Measurements from ENCODE around the gene GMEB1. TPM values are rescaled to one million over a fixed set of nuclear protein-coding genes. Genes with fewer than 3 reads are reported as not detected.
"Not testable (repeated sequence)": the region's sequence is repeated elsewhere in the genome, so short reads cannot be mapped to it uniquely, and the experiment has no call there.

GMEB1 gene, protein sequence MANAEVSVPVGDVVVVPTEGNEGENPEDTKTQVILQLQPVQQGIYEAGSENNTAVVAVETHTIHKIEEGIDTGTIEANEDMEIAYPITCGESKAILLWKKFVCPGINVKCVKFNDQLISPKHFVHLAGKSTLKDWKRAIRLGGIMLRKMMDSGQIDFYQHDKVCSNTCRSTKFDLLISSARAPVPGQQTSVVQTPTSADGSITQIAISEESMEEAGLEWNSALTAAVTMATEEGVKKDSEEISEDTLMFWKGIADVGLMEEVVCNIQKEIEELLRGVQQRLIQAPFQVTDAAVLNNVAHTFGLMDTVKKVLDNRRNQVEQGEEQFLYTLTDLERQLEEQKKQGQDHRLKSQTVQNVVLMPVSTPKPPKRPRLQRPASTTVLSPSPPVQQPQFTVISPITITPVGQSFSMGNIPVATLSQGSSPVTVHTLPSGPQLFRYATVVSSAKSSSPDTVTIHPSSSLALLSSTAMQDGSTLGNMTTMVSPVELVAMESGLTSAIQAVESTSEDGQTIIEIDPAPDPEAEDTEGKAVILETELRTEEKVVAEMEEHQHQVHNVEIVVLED
- 10 to 100 TPM in 1 of 2 donors, 1 to 10 TPM in 1; 8.7 to 10.6 TPM for total RNA-seq
- long read RNA-seq, donor 1, full-length matches to known transcripts, result 1 of 3 reads
- long read RNA-seq, donor 1, partial matches to known transcripts, result 1 of 3 reads
- long read RNA-seq, donor 1, other reads (novel, unspliced or antisense), result 1 of 3 reads
- long read RNA-seq, donor 2, full-length matches to known transcripts, result 37 of 44 reads
- long read RNA-seq, donor 2, partial matches to known transcripts, result 4 of 44 reads
- long read RNA-seq, donor 2, other reads (novel, unspliced or antisense), result 3 of 44 reads

GRCh38 chr1:28668191-28668955, at the start of gene GMEB1:
Gene GMEB1, plus strand, starts transcription at chr1:28668784. Its CDS starts 14,829 bp downstream, at chr1:28683613.
- DNase-seq (ENCODE audit: low spot score), result peak; percentile 95
- intact Hi-C loops (cut with DNase I), result no loop called here

- no peak for DNase-seq (ENCODE audit: low spot score)
- intact Hi-C loops (cut with DNase I), result no loop called here
These were observed 36.9 kb upstream of the GMEB1 start for GRCh38 chr1:28631713-28632112.

DNA sequence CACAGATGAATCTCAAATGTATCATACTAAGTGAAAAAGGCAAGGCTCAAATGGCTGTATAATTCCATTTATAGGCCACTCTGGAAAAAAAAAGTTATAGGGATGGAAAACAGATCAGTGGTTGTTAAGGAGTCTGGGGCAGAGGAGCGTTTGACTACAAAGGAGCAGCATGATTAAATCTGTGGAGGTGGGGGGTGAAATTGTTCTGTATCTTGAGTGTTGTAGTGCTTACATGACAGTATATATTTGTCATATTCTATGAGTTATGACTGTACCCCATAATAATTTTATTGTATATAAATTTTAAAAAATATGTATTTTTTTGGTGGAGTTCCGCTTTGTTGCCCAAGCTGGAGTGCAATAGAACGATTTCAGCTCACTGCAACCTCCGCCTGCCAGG, 36.0 kb upstream of the GMEB1 start:
- intact Hi-C loops (cut with DNase I), result no loop called here
- DNase-seq (ENCODE audit: low spot score), result no peak

DNA sequence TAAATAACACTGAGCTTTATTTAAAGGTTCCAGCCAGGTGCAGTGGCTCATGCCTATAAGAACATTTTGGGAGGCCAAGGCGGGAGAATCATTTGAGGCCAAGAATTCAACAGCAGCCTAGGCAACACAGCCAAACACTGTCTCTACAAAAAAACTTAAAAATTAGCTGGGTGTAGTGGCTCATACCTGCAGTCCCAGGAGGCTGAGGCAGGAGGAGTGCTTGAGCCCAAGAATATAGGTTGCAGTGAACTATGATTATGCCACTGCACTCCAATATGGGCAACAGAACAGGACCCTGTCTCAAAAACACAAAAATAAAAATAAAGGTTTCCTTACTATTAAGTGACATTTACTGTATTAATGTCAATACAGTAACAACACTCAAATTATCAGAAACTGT, 27.8 kb upstream of the GMEB1 start:
- intact Hi-C loops (cut with DNase I), result no loop called here
- DNase-seq (ENCODE audit: low spot score), result no peak

- DNase-seq (ENCODE audit: low spot score), result no peak
- intact Hi-C loops (cut with DNase I), result no loop called here
These were observed 26.3 kb upstream of the GMEB1 start for GRCh38 chr1:28642056-28642846.

DNA sequence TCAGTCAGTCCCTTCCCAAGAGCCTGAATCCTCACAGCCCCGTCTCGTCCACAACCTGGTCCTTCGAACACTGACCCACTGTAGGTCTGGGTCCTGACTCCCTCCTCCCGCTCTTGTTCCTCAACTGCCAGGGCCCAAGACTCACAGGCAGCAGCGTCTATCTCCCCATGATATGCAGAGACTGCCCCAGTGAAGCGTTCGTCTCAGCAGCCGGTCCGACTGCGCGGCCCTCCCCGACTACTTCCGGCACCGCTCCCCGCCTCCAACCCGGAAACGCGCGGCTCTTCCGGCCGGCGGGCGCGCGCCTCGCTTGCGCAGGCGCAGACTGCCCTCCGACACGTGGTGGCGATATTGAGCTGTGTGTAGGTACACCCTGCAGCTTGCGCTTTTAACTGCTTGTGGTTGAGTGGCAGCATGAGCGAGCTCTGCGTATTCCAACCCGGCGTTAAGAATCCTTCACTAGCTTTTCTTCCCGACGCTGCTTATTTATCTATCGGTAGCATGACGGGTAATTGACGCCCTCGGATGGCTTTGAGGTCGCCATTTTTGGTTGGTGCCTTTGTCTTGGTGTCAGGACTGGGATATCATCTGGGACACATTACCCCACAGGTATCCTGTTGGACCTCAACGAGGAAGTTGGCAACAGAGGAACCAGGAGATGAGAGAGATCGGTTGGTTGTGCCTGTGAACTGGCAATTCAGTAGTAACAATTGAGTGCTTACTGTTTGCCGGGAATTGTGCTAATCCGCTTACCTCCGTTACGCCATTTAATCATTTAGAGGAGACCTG, 25.5 kb upstream of the GMEB1 start, which contains the start of gene TAF12:
TSS of gene TAF12 (minus strand) at position 221 of the 789 bp plus-strand sequence. CDS start 20,986 bp downstream, outside the sequence.
- peak; percentile 96 for DNase-seq (ENCODE audit: low spot score)
- intact Hi-C loops (cut with DNase I), result no loop called here

- DNase-seq (ENCODE audit: low spot score), result no peak
- intact Hi-C loops (cut with DNase I), result no loop called here
These were observed 24.1 kb upstream of the GMEB1 start for GRCh38 chr1:28644494-28644893.

DNA sequence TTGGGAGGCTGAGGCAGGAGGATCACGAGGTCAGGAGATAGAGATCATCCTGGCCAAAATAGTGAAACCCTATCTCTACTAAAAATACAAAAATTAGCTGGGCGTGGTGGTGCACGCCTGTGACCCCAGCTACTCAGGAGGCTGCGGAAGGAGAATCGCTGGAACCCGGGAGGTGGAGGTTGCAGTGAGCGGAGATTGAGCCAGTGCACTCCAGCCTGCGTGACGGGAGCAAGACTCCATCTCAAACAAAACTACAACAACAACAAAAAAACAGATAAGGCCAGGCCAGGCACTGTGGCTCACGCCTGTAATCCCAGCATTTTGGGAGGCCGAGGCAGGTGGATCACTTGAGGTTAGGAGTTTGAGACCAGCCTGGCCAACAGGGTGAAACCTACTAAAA, 23.2 kb upstream of the GMEB1 start:
- intact Hi-C loops (cut with DNase I); DNase-seq (ENCODE audit: low spot score): not testable (repeated sequence)

- intact Hi-C loops (cut with DNase I), result no loop called here
- no peak for DNase-seq (ENCODE audit: low spot score)
These were observed 22.5 kb upstream of the GMEB1 start for GRCh38 chr1:28646040-28646439.

DNA sequence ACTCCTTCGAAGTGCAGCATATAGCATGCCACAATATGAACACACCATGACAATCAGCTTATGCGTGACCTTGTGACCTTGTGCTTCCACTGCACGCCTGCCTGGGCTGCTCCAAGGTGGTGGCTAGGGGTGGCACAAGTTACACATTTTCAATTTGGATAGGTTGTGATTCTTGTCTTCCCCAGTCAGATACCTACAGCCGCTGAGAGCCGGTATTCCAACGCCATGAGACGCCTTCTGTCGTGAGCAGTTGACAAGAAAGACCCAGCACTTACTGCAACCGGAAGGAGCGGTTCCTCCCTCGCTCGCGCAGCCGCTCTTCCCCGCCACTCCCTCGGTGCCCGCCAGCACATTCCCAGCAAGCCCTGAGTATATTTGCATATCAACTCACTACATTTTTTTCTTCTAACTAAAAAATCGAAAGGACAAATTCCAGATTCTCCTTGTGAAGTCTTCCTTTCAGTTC, 20.5 kb upstream of the GMEB1 start:
- peak; percentile 98 for DNase-seq (ENCODE audit: low spot score)
- intact Hi-C loops (cut with DNase I), result no loop called here

DNA sequence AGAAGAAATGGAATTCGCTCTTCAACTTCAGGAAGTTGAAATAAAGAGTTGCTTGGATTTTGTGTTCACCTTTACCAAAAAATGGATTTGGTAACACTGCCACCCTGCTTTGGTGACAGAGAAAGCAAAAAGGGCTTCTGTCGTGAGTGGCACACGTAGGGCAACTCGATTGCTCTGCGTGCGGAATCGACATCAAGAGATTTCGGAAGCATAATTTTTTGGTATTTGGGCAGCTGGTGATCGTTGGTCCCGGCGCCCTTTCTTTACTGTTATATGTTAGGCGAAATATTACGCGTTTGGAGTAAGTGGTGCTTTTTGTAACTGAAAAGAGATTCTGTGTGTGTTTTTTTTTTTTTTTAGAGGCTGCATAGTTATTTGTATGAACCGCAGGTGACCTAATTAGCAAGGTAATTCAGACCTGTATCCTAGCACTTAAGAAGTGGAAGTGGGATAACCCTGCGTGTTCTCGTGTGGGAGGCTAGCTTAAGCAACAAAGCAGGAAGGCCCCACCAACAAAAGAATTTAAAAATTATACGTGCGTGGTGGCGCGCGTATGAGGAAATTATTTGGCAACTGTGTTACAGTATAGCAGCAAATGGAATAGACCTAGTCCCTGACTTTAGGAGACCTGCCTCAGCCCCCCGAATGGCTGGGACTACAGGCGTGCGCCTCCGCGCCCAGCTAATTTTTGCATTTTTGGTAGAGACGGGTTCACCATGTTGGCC, 19.9 kb upstream of the GMEB1 start, which contains the start of gene RNU11:
TSS of gene RNU11 (plus strand) at position 127 of the 725 bp plus-strand sequence.
- intact Hi-C loops (cut with DNase I), result no loop called here
- peak; percentile 93 for DNase-seq (ENCODE audit: low spot score)

DNA sequence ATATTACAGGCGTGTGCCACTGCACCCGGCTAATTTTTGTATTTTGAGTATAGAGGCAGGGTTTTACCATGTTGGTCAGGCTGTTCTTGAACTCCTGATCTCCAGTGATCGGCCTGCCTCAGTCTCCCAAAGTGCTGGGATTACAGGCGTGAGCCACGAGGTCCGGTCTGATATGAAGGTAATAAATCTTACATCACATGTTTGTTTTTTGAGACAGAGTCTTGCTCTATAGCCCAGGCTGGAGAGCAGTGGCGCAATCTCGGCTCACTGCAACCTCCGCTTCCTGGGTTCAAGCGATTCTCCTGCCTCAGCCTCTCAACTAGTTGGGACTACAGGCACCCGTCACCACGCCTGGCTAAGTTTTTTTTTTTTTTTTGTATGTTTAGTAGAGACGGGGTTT, 15.5 kb upstream of the GMEB1 start:
- peak; percentile 57 for DNase-seq (ENCODE audit: low spot score)
- intact Hi-C loops (cut with DNase I), result loop anchor here in 1 of 2 donors (10.0 kb wide), 1 partner anchor 92 kb away; no protein-coding TSS in a partner anchor

- DNase-seq (ENCODE audit: low spot score), result peak; percentile 3
- intact Hi-C loops (cut with DNase I), result loop anchor here in 1 of 2 donors (10.0 kb wide), 1 partner anchor 91 kb away; no protein-coding TSS in a partner anchor
These were observed 14.7 kb upstream of the GMEB1 start for GRCh38 chr1:28653870-28654269.

- peak; percentile 52 for DNase-seq (ENCODE audit: low spot score)
- intact Hi-C loops (cut with DNase I), result loop anchor here in 1 of 2 donors (10.0 kb wide), 1 partner anchor 89 kb away; no protein-coding TSS in a partner anchor
These were observed 12.9 kb upstream of the GMEB1 start for GRCh38 chr1:28655448-28656311.

GRCh38 chr1:28656335-28656734, 12.2 kb upstream of the GMEB1 start:
- DNase-seq (ENCODE audit: low spot score), result no peak
- intact Hi-C loops (cut with DNase I), result loop anchor here in 1 of 2 donors (10.0 kb wide), 1 partner anchor 88 kb away; no protein-coding TSS in a partner anchor
